ENCODE measurements around the gene CHD6. TPM values are rescaled to one million over a fixed set of nuclear protein-coding genes. Genes with fewer than 3 reads are reported as not detected.

The CHD6 gene
- total RNA-seq, 1 experiment from 2014 or later = 26.6 TPM

DNA sequence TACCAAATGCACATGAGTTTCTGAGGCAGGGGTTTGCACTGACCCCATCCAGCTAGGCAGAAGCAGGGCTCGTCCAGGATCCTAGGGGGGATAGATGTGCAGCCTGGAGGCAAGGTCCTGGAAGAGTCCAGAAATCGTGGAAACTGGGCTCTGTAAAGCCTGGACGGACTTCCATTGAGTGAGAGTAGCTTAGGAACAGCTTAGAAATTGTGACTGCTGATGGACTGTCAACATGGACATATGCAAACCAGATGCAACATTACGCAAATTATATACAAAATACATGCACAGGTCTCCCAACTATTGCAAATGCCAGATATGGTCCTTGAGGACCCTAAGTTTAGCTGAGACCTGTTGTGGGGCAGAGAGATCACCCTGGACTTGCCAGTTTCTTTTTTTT, 246.8 kb downstream of the CHD6 start:
- BruUV-seq (replicated peaks) = no TSS peak
- Histone ChIP-seq H3K4me2 (ENCODE audit: low read length) (no peak overlapping the region), H3K9ac (ENCODE audit: low read length) (no peak overlapping the region), H2AFZ (ENCODE audit: low read depth, low read length, poor library complexity, severe bottlenecking) (no peak overlapping the region), H3K27ac (ENCODE audit: low read depth, low read length) (no peak overlapping the region), H3K4me1 (ENCODE audit: control insufficient read depth in 1 of 2, insufficient read depth in 2 of 2, low read length in 2 of 2) (no peaks in the 10 kb centered on the region), H4K20me1 (ENCODE audit: insufficient read depth) (no peaks in the 10 kb centered on the region), H3K79me2 (ENCODE audit: insufficient read depth, low read length) (no peaks in the 10 kb centered on the region), H3K9me2 (ENCODE audit: insufficient read depth) (no peaks in the 10 kb centered on the region), H3K36me3 (ENCODE audit: control insufficient read depth in 1 of 2, insufficient read depth in 2 of 2, low read length in 2 of 2) (no peaks in the 10 kb centered on the region), H3K27me3 (ENCODE audit: insufficient read depth, low read length) (no peaks in the 10 kb centered on the region), H3K9me3 (ENCODE audit: control insufficient read depth in 1 of 2, insufficient read depth in 1 of 2, low read depth in 1 of 2, low read length in 2 of 2) (no peaks in the 10 kb centered on the region), H3K4me3 (replicated peaks in 1 of 2; ENCODE audit: low read depth in 1 of 2, low read length in 2 of 2) (no peak overlapping the region)
- CTCF ChIA-PET = no interaction called here
- RAD21 ChIA-PET (ENCODE audit: low non-redundant PET in 1 of 2, low total read pairs in 2 of 2, uncharacterized antibody in 2 of 2, unreplicated experiment in 2 of 2) = no interaction called here
- ATAC-seq (no peak), DNase-seq (ENCODE audit: low read depth, low spot score) (no peak)
- POLR2A ChIA-PET = no interaction called here
- no peak for TF ChIP-seq SIN3A (IDR thresholded peaks at IDR 0.05; ENCODE audit: low read depth)
- no peak for TF ChIP-seq EZH2phosphoT487 (IDR thresholded peaks at IDR 0.05; ENCODE audit: borderline replicate concordance)
- no peak for TF ChIP-seq MAX (IDR thresholded peaks at IDR 0.05)
- TF ChIP-seq, protein P1, sequence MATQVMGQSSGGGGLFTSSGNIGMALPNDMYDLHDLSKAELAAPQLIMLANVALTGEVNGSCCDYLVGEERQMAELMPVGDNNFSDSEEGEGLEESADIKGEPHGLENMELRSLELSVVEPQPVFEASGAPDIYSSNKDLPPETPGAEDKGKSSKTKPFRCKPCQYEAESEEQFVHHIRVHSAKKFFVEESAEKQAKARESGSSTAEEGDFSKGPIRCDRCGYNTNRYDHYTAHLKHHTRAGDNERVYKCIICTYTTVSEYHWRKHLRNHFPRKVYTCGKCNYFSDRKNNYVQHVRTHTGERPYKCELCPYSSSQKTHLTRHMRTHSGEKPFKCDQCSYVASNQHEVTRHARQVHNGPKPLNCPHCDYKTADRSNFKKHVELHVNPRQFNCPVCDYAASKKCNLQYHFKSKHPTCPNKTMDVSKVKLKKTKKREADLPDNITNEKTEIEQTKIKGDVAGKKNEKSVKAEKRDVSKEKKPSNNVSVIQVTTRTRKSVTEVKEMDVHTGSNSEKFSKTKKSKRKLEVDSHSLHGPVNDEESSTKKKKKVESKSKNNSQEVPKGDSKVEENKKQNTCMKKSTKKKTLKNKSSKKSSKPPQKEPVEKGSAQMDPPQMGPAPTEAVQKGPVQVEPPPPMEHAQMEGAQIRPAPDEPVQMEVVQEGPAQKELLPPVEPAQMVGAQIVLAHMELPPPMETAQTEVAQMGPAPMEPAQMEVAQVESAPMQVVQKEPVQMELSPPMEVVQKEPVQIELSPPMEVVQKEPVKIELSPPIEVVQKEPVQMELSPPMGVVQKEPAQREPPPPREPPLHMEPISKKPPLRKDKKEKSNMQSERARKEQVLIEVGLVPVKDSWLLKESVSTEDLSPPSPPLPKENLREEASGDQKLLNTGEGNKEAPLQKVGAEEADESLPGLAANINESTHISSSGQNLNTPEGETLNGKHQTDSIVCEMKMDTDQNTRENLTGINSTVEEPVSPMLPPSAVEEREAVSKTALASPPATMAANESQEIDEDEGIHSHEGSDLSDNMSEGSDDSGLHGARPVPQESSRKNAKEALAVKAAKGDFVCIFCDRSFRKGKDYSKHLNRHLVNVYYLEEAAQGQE (IDR thresholded peaks at IDR 0.05; ENCODE audit: low read depth) = no peak
- intact Hi-C loops (cut with micrococcal nuclease) = no loop called here

DNA sequence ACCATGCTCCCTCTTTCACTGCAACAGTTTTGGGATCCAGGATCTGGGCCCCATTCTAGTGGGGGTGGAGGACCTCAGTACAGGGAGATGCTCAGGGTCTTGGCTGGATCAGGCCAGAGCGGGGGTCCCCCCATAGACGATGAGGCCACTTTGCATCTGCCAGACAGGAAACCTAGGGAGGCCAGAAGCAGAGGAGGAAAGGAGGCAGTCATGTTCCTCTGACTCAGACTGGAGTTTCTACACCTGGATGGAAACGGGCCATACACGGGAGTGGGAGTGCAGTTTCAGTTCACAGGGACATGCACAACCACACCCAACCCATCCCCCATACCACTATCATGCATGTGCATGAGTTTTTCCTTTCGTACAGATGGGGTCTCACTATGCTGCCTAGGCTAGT, 248.0 kb downstream of the CHD6 start:
- CTCF ChIA-PET = no interaction called here
- ATAC-seq = no peak

More for the DNA sequence above, 248.0 kb downstream of the CHD6 start:
- H3K9ac ChIP-seq (ENCODE audit: low read length) = no peak overlapping the region
- POLR2A ChIA-PET = no interaction called here
- H3K27ac ChIP-seq (ENCODE audit: low read depth, low read length) = no peak overlapping the region
- no peaks in the 10 kb centered on the region for H3K9me2 ChIP-seq (ENCODE audit: insufficient read depth)
- H3K4me3 ChIP-seq (replicated peaks in 1 of 2; ENCODE audit: low read depth in 1 of 2, low read length in 2 of 2) = no peak overlapping the region
- H2AFZ ChIP-seq (ENCODE audit: low read depth, low read length, poor library complexity, severe bottlenecking) = no peak overlapping the region
- H3K4me1 ChIP-seq (ENCODE audit: control insufficient read depth in 1 of 2, insufficient read depth in 2 of 2, low read length in 2 of 2) = no peaks in the 10 kb centered on the region
- H3K36me3 ChIP-seq (ENCODE audit: control insufficient read depth in 1 of 2, insufficient read depth in 2 of 2, low read length in 2 of 2) = no peaks in the 10 kb centered on the region
- H3K4me2 ChIP-seq (ENCODE audit: low read length) = no peak overlapping the region
- DNase-seq (ENCODE audit: low read depth, low spot score) = no peak
- no peaks in the 10 kb centered on the region for H3K9me3 ChIP-seq (ENCODE audit: control insufficient read depth in 1 of 2, insufficient read depth in 1 of 2, low read depth in 1 of 2, low read length in 2 of 2)
- RAD21 ChIA-PET (ENCODE audit: low non-redundant PET in 1 of 2, low total read pairs in 2 of 2, uncharacterized antibody in 2 of 2, unreplicated experiment in 2 of 2) = no interaction called here
- intact Hi-C loops (cut with micrococcal nuclease) = no loop called here
- BruUV-seq (replicated peaks) = no TSS peak
- no peak for TF ChIP-seq JUND (IDR thresholded peaks at IDR 0.05)
- TF ChIP-seq CBX3 (IDR thresholded peaks at IDR 0.05; ENCODE audit: low read depth) = no peak
- TF ChIP-seq MAX (IDR thresholded peaks at IDR 0.05) = no peak
- TF ChIP-seq SIN3A (IDR thresholded peaks at IDR 0.05; ENCODE audit: low read depth) = no peak
- TF ChIP-seq ATF3 (IDR thresholded peaks at IDR 0.05) = no peak
- no peak for TF ChIP-seq ZFX (IDR thresholded peaks at IDR 0.05)
- no peak for TF ChIP-seq CTCF (IDR thresholded peaks at IDR 0.05 in 2 of 3, conservative IDR thresholded peaks at IDR 0.05 in 1 of 3; ENCODE audit: borderline replicate concordance in 1 of 3, insufficient read depth in 1 of 3, low read depth in 2 of 3, low read length in 2 of 3)
- H3K79me2 ChIP-seq (ENCODE audit: insufficient read depth, low read length) = no peaks in the 10 kb centered on the region
- no peaks in the 10 kb centered on the region for H3K27me3 ChIP-seq (ENCODE audit: insufficient read depth, low read length)
- no peaks in the 10 kb centered on the region for H4K20me1 ChIP-seq (ENCODE audit: insufficient read depth)

Measured in HCT116 (cell line).